ENCODE data around the gene CLASP1.
"Not testable (repeated sequence)": the region's sequence is repeated elsewhere in the genome, so short reads cannot be mapped to it uniquely, and the experiment has no call there.

The CLASP1 gene

GRCh38 chr2:121454549-121455090, 194.6 kb downstream of the CLASP1 start:
- no peak for FAIRE-seq
- DNase-seq (ENCODE audit: insufficient read length, low spot score) = no peak
- TF ChIP-seq CTCF (IDR thresholded peaks at IDR 0.05; ENCODE audit: insufficient read depth, missing control alignments) = no peak

GRCh38 chr2:121451398-121451797, 197.9 kb downstream of the CLASP1 start:
- TF ChIP-seq CTCF (IDR thresholded peaks at IDR 0.05; ENCODE audit: insufficient read depth, missing control alignments) = no peak
- no peak for FAIRE-seq
- DNase-seq (ENCODE audit: insufficient read length, low spot score) = no peak

- no peak for TF ChIP-seq CTCF (IDR thresholded peaks at IDR 0.05; ENCODE audit: insufficient read depth, missing control alignments)
- FAIRE-seq (no peak), DNase-seq (ENCODE audit: insufficient read length, low spot score) (peak; percentile 22)
These were observed 199.0 kb downstream of the CLASP1 start for GRCh38 chr2:121450301-121450700.

GRCh38 chr2:121446647-121447241, 202.5 kb downstream of the CLASP1 start:
- no peak for FAIRE-seq
- DNase-seq (ENCODE audit: insufficient read length, low spot score) = no peak
- TF ChIP-seq CTCF (IDR thresholded peaks at IDR 0.05; ENCODE audit: insufficient read depth, missing control alignments) = no peak

GRCh38 chr2:121442889-121443288, 206.4 kb downstream of the CLASP1 start:
- DNase-seq (ENCODE audit: insufficient read length, low spot score) = no peak
- TF ChIP-seq CTCF (IDR thresholded peaks at IDR 0.05; ENCODE audit: insufficient read depth, missing control alignments) = no peak
- FAIRE-seq = no peak

- DNase-seq (ENCODE audit: insufficient read length, low spot score) = not testable (repeated sequence)
These were observed 211.0 kb downstream of the CLASP1 start for GRCh38 chr2:121438290-121438689.

GRCh38 chr2:121436918-121437317, 212.3 kb downstream of the CLASP1 start:
- DNase-seq (ENCODE audit: insufficient read length, low spot score) (no peak), FAIRE-seq (no peak)
- no peak for TF ChIP-seq CTCF (IDR thresholded peaks at IDR 0.05; ENCODE audit: insufficient read depth, missing control alignments)

More at GRCh38 chr2:121438290-121438689, 211.0 kb downstream of the CLASP1 start:
- not testable (repeated sequence) for FAIRE-seq
